DOHH2 (cell line): Measurements from ENCODE around the gene FNIP1.
"Not testable (repeated sequence)": the region's sequence is repeated elsewhere in the genome, so short reads cannot be mapped to it uniquely, and the experiment has no call there.

Source experiments
- H3F3A ChIP-seq: fragments of 200-600 bp; sonication (generic), shearing (Covaris generic); 2 replicates; pipeline ENCODE4 v1.6.0; 2016; ENCODE audit warnings: antibody characterized with exemption, mild to moderate bottlenecking; ENCODE audit not compliant: control insufficient read depth, insufficient read depth
- H3K27ac ChIP-seq: fragments of 200-600 bp; sonication (generic); 2 replicates; pipeline ENCODE4 v1.5.1; 2014; ENCODE audit warnings: low read depth, mild to moderate bottlenecking, low read length, moderate library complexity
- H3K27me3 ChIP-seq: fragments of 200-600 bp; sonication (generic); 2 replicates; pipeline ENCODE4 v1.6.1; 2014; ENCODE audit warnings: mild to moderate bottlenecking, low read length, mixed read lengths; ENCODE audit not compliant: control insufficient read depth
- H3K36me3 ChIP-seq: fragments of 200-600 bp; sonication (generic); 2 replicates; pipeline ENCODE4 v1.6.1; 2014; ENCODE audit warnings: mild to moderate bottlenecking, low read length, moderate library complexity, mixed read lengths; ENCODE audit not compliant: control insufficient read depth
- H3K4me1 ChIP-seq: fragments of 200-600 bp; sonication (generic); 2 replicates; pipeline ENCODE4 v1.6.1; 2014; ENCODE audit warnings: mild to moderate bottlenecking, low read length, mixed read lengths; ENCODE audit not compliant: control insufficient read depth
- H3K4me2 ChIP-seq: fragments of 200-600 bp; sonication (generic); 2 replicates; pipeline ENCODE4 v1.6.0; 2014; ENCODE audit warnings: mild to moderate bottlenecking, low read length, moderate library complexity
- H3K4me3 ChIP-seq: fragments of 200-600 bp; sonication (generic); 2 replicates; pipeline ENCODE4 v1.5.1; 2014; ENCODE audit warnings: mild to moderate bottlenecking, low read length, mixed read lengths
- H3K79me2 ChIP-seq: fragments of 200-600 bp; sonication (generic); 2 replicates; pipeline ENCODE4 v1.6.1; 2014; ENCODE audit warnings: mild to moderate bottlenecking, low read length, mixed read lengths; ENCODE audit not compliant: control insufficient read depth
- H3K9me2 ChIP-seq: fragments of 200-600 bp; sonication (generic); replicated peaks from 2 replicates; pipeline ENCODE4 v1.6.1; 2014; ENCODE audit warnings: mild to moderate bottlenecking, low read length, mixed read lengths; ENCODE audit not compliant: control insufficient read depth
- H3K9me3 ChIP-seq: fragments of 200-600 bp; sonication (generic); 2 replicates; pipeline ENCODE4 v1.6.1; 2014; ENCODE audit warnings: antibody characterized with exemption, low read length, mixed read lengths; ENCODE audit not compliant: control insufficient read depth, insufficient read depth
- H4K20me1 ChIP-seq: fragments of 200-600 bp; sonication (generic); 2 replicates; pipeline ENCODE4 v1.6.0; 2014; ENCODE audit warnings: low read depth, mild to moderate bottlenecking, antibody characterized with exemption, low read length, moderate library complexity; ENCODE audit not compliant: control insufficient read depth, insufficient read depth
- CTCF ChIP-seq: fragments of 200-600 bp; sonication (generic); IDR thresholded peaks from one replicate; pipeline ENCODE4 v1.5.1; 2014; ENCODE audit warnings: antibody characterized with exemption, mild to moderate bottlenecking, low read depth, low read length; ENCODE audit not compliant: poor library complexity, severe bottlenecking
- EZH2phosphoT487 ChIP-seq: fragments of 200-600 bp; sonication (generic); IDR thresholded peaks from 2 replicates; pipeline ENCODE4 v1.6.1; 2017; ENCODE audit warnings: borderline replicate concordance, mild to moderate bottlenecking, antibody characterized with exemption, low read length, moderate library complexity, mixed read lengths

Gene FNIP1

GRCh38 chr5:131627207-131627865 is 169.5 kb downstream of the FNIP1 start:
- no peaks in the 10 kb centered on the region for H3K9me3 ChIP-seq
- H3K36me3 ChIP-seq: peaks cover 84% of the 10 kb centered on the region
- no peaks in the 10 kb centered on the region for H3K27me3 ChIP-seq
- no peaks in the 10 kb centered on the region for H3K9me2 ChIP-seq
- peaks cover 4% of the 10 kb centered on the region; the same call in 1 of the 2 replicates for H3F3A ChIP-seq
- peaks cover 70% of the 10 kb centered on the region for H4K20me1 ChIP-seq
- no peak overlapping the region for H3K27ac ChIP-seq
- TF ChIP-seq CTCF (no peak), EZH2phosphoT487 (no peak)
- no peak overlapping the region for H3K4me3 ChIP-seq
- no peak overlapping the region for H3K4me2 ChIP-seq
- peaks cover 100% of the 10 kb centered on the region for H3K79me2 ChIP-seq
- peaks cover 40% of the 10 kb centered on the region for H3K4me1 ChIP-seq

- Histone ChIP-seq H3K4me3 (no peak overlapping the region), H3K9me3 (no peaks in the 10 kb centered on the region), H3K4me2 (no peak overlapping the region), H3K36me3 (peaks cover 72% of the 10 kb centered on the region), H3K27ac (no peak overlapping the region), H3K4me1 (0 out of 2 replicates have a peak, but pooled peaks cover 3% of the 10 kb centered on the region), H3F3A (peaks cover 7% of the 10 kb centered on the region; the same call in 1 of the 2 replicates), H3K9me2 (no peaks in the 10 kb centered on the region), H4K20me1 (peaks cover 61% of the 10 kb centered on the region), H3K79me2 (peaks cover 100% of the 10 kb centered on the region), H3K27me3 (no peaks in the 10 kb centered on the region)
- TF ChIP-seq EZH2phosphoT487 (no peak), CTCF (no peak)
Measured at GRCh38 chr5:131622633-131623032, 174.2 kb downstream of the FNIP1 start.

- not testable (repeated sequence) for H3K4me2 ChIP-seq, H3K27me3 ChIP-seq, H3K9me3 ChIP-seq, H3K4me1 ChIP-seq, H3K9me2 ChIP-seq, H3K27ac ChIP-seq, H3F3A ChIP-seq, H3K4me3 ChIP-seq
- peaks cover 67% of the 10 kb centered on the region for H3K36me3 ChIP-seq
- peaks cover 100% of the 10 kb centered on the region for H3K79me2 ChIP-seq
- H4K20me1 ChIP-seq: peaks cover 51% of the 10 kb centered on the region
Measured at GRCh38 chr5:131621164-131621563, 175.7 kb downstream of the FNIP1 start.

- Histone ChIP-seq H3K9me3 (no peaks in the 10 kb centered on the region), H3K27me3 (no peaks in the 10 kb centered on the region), H4K20me1 (peaks cover 47% of the 10 kb centered on the region), H3K4me1 (peaks cover 17% of the 10 kb centered on the region), H3K79me2 (peaks cover 100% of the 10 kb centered on the region), H3K36me3 (peaks cover 65% of the 10 kb centered on the region), H3K9me2 (no peaks in the 10 kb centered on the region), H3K4me2 (no peak overlapping the region), H3K27ac (no peak overlapping the region), H3K4me3 (no peak overlapping the region), H3F3A (peaks cover 7% of the 10 kb centered on the region; the same call in 1 of the 2 replicates)
- TF ChIP-seq EZH2phosphoT487 (no peak), CTCF (no peak)
Measured at GRCh38 chr5:131619102-131619501, 177.7 kb downstream of the FNIP1 start.
